ENCODE results near the gene TXNL4B.
"Not testable (repeated sequence)": the region's sequence is repeated elsewhere in the genome, so short reads cannot be mapped to it uniquely, and the experiment has no call there.

The TXNL4B gene

GRCh38 chr16:72072514-72073342 is 20.7 kb downstream of the TXNL4B start:
- DNase-seq = no peak

GRCh38 chr16:72068930-72069329 is 24.5 kb downstream of the TXNL4B start:
- DNase-seq = no peak

- no peak for DNase-seq
Observed at GRCh38 chr16:72066747-72067146, 26.7 kb downstream of the TXNL4B start.

- no peak for DNase-seq
Observed at GRCh38 chr16:72064361-72064894, 29.0 kb downstream of the TXNL4B start.

GRCh38 chr16:72061564-72061963 is 31.9 kb downstream of the TXNL4B start:
- DNase-seq = no peak

GRCh38 chr16:72060405-72060804 is 33.0 kb downstream of the TXNL4B start:
- no peak for DNase-seq

- DNase-seq = not testable (repeated sequence)
Observed at GRCh38 chr16:72059060-72059459, 34.4 kb downstream of the TXNL4B start.

GRCh38 chr16:72057313-72057712 is 36.1 kb downstream of the TXNL4B start:
- not testable (repeated sequence) for DNase-seq

GRCh38 chr16:72055911-72056310 is 37.5 kb downstream of the TXNL4B start:
- DNase-seq = no peak

- DNase-seq = not testable (repeated sequence)
Observed at GRCh38 chr16:72054254-72054847, 39.1 kb downstream of the TXNL4B start, which contains the start of gene HP. HP (plus strand) TSS chr16:72054505; CDS start chr16:72054653, 148 bp downstream.

- DNase-seq = no peak
Observed at GRCh38 chr16:72051818-72052217, 41.6 kb downstream of the TXNL4B start.

- no peak for DNase-seq
Observed at GRCh38 chr16:72050769-72051464, 42.5 kb downstream of the TXNL4B start.

GRCh38 chr16:72049110-72049509 is 44.3 kb downstream of the TXNL4B start:
- no peak for DNase-seq

- no peak for DNase-seq
Observed at GRCh38 chr16:72044825-72045359, 48.5 kb downstream of the TXNL4B start.

GRCh38 chr16:72044296-72044695 is 49.1 kb downstream of the TXNL4B start:
- no peak for DNase-seq

- DNase-seq = no peak
Observed at GRCh38 chr16:72043539-72043938, 49.9 kb downstream of the TXNL4B start.

- DNase-seq = no peak
Observed at GRCh38 chr16:72043058-72043457, 50.4 kb downstream of the TXNL4B start.

- no peak for DNase-seq
Observed at GRCh38 chr16:72042157-72042660, 51.2 kb downstream of the TXNL4B start.

- no peak for DNase-seq
Observed at GRCh38 chr16:72036098-72036497, 57.3 kb downstream of the TXNL4B start.
